ENCODE data around the gene NIPAL3. TPM values are rescaled to one million over a fixed set of nuclear protein-coding genes. Genes with fewer than 3 reads are reported as not detected.
A peak's percentile ranks its signal among the peaks of the same experiment; 100 is the strongest.

NIPAL3 gene
- total RNA-seq, 2 donors from 2014 or later: 32.9 to 41.7 TPM

- H3K4me3 Mint-ChIP-seq: no peak overlapping the region
- no peak overlapping the region for H3K27ac Mint-ChIP-seq
- H3K36me3 Mint-ChIP-seq (ENCODE audit: low read depth): peaks cover 16% of the 10 kb centered on the region
- DNase-seq (no peak), ATAC-seq (no peak)
- peaks cover 42% of the 10 kb centered on the region for H3K4me1 Mint-ChIP-seq
- H3K27me3 Mint-ChIP-seq: no peaks in the 10 kb centered on the region
- no peaks in the 10 kb centered on the region for H3K9me3 ChIP-seq (ENCODE audit: control insufficient read depth, low read length, poor library complexity, severe bottlenecking)
Measured at GRCh38 chr1:24418898-24419628, 3.5 kb downstream of the NIPAL3 start.

GRCh38 chr1:24420547-24420946 is 4.9 kb downstream of the NIPAL3 start:
- DNase-seq (no peak), ATAC-seq (no peak)
- H3K4me1 Mint-ChIP-seq: peaks cover 40% of the 10 kb centered on the region
- no peaks in the 10 kb centered on the region for H3K27me3 Mint-ChIP-seq
- H3K4me3 Mint-ChIP-seq: no peak overlapping the region
- H3K9me3 ChIP-seq (ENCODE audit: control insufficient read depth, low read length, poor library complexity, severe bottlenecking): no peaks in the 10 kb centered on the region
- H3K36me3 Mint-ChIP-seq (ENCODE audit: low read depth): peaks cover 16% of the 10 kb centered on the region
- H3K27ac Mint-ChIP-seq: peak overlapping the region; percentile 29

GRCh38 chr1:24421502-24421901 is 5.9 kb downstream of the NIPAL3 start:
- H3K4me3 Mint-ChIP-seq: no peak overlapping the region
- DNase-seq (no peak), ATAC-seq (no peak)
- no peak overlapping the region for H3K27ac Mint-ChIP-seq
- no peaks in the 10 kb centered on the region for H3K27me3 Mint-ChIP-seq
- peaks cover 36% of the 10 kb centered on the region for H3K4me1 Mint-ChIP-seq
- H3K9me3 ChIP-seq (ENCODE audit: control insufficient read depth, low read length, poor library complexity, severe bottlenecking): no peaks in the 10 kb centered on the region
- peaks cover 18% of the 10 kb centered on the region for H3K36me3 Mint-ChIP-seq (ENCODE audit: low read depth)

- Mint-ChIP-seq H3K4me3 (no peak overlapping the region), H3K27ac (peak overlapping the region; percentile 71)
- no peak for ATAC-seq
Measured at GRCh38 chr1:24424207-24424606, 8.6 kb downstream of the NIPAL3 start.

DNA sequence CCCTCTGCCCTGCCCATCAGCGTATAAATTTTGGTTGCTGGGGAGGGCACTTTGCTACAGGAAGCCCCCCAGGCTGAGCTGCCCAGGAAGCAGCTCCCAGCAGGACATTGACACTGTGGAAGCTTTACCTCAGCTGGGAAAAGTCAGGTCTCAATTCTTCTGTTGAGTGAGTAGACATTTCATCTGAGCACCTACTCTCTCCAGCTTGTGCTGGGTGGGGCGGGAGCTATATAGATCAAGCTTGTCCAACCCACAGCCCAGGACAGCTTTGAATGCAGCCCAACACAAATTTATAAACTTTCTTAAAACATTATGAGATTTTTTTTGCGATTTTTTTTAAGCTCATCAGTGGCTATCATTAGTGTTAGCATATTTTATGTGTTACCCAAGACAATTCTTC is 9.4 kb downstream of the NIPAL3 start:
- H3K4me1 Mint-ChIP-seq: peaks cover 31% of the 10 kb centered on the region
- peaks cover 14% of the 10 kb centered on the region for H3K36me3 Mint-ChIP-seq (ENCODE audit: low read depth)
- H3K27ac Mint-ChIP-seq: no peak overlapping the region
- H3K4me3 Mint-ChIP-seq: no peak overlapping the region
- DNase-seq: no peak
- no peak for ATAC-seq
- H3K9me3 ChIP-seq (ENCODE audit: control insufficient read depth, low read length, poor library complexity, severe bottlenecking): no peaks in the 10 kb centered on the region
- H3K27me3 Mint-ChIP-seq: no peaks in the 10 kb centered on the region

More at GRCh38 chr1:24424207-24424606, 8.6 kb downstream of the NIPAL3 start:
- H3K27me3 Mint-ChIP-seq: no peaks in the 10 kb centered on the region
- H3K4me1 Mint-ChIP-seq: peaks cover 31% of the 10 kb centered on the region
- peaks cover 15% of the 10 kb centered on the region for H3K36me3 Mint-ChIP-seq (ENCODE audit: low read depth)
- no peak for DNase-seq
- no peaks in the 10 kb centered on the region for H3K9me3 ChIP-seq (ENCODE audit: control insufficient read depth, low read length, poor library complexity, severe bottlenecking)

DNA sequence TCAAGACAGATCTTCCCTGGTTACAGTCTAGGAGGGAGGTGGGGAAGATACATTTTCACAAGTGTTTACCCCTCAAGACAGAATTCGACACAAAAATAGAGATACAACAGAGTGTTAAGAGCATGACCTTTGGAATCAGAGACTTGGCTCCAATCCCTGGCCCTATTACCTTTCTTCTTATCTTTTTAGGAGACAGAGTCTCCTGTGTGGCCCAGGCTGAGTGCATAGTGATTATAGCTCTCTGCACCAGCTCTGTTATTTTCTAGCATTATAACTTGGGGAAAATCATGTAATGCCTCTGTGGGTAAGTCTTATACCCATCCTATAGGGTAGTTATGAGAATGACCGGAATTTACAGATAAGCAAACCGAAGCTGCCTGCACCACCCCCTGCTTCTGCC is 9.8 kb downstream of the NIPAL3 start:
- Mint-ChIP-seq H3K36me3 (ENCODE audit: low read depth) (peaks cover 14% of the 10 kb centered on the region), H3K27me3 (no peaks in the 10 kb centered on the region), H3K27ac (no peak overlapping the region), H3K4me1 (peaks cover 31% of the 10 kb centered on the region), H3K4me3 (peak overlapping the region; percentile 25)
- no peaks in the 10 kb centered on the region for H3K9me3 ChIP-seq (ENCODE audit: control insufficient read depth, low read length, poor library complexity, severe bottlenecking)
- ATAC-seq: no peak
- DNase-seq: no peak

DNA sequence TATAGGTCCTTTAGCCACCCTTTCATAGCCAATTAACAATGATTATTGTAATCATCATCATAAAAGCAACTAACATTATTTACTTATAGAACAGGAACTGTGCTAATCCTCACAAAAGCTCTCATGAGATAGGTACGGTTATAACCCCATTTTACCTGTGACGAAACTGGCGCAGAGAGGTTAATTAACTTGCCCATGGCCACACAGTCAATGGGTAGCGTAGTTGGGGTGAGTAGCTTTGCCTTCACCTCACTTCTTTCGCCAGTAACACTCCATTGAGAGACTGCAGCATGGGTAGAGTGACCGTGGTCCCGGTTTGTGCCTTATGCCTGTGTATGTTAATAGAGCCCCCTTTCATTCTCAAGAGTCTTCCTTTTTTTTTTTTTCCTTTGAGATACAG is 10.3 kb downstream of the NIPAL3 start:
- no peak for ATAC-seq
- no peaks in the 10 kb centered on the region for H3K27me3 Mint-ChIP-seq
- peaks cover 31% of the 10 kb centered on the region for H3K4me1 Mint-ChIP-seq
- DNase-seq: no peak
- H3K36me3 Mint-ChIP-seq (ENCODE audit: low read depth): peaks cover 14% of the 10 kb centered on the region
- H3K27ac Mint-ChIP-seq: peak overlapping the region; percentile 83
- H3K4me3 Mint-ChIP-seq: peak overlapping the region; percentile 36
- H3K9me3 ChIP-seq (ENCODE audit: control insufficient read depth, low read length, poor library complexity, severe bottlenecking): no peaks in the 10 kb centered on the region

- Mint-ChIP-seq H3K27ac (peak overlapping the region; percentile 83), H3K27me3 (no peaks in the 10 kb centered on the region), H3K4me3 (no peak overlapping the region), H3K4me1 (peaks cover 36% of the 10 kb centered on the region), H3K36me3 (ENCODE audit: low read depth) (peaks cover 11% of the 10 kb centered on the region)
- ATAC-seq (no peak), DNase-seq (no peak)
- H3K9me3 ChIP-seq (ENCODE audit: control insufficient read depth, low read length, poor library complexity, severe bottlenecking): no peaks in the 10 kb centered on the region
Measured at GRCh38 chr1:24426744-24427544, 11.3 kb downstream of the NIPAL3 start.

DNA sequence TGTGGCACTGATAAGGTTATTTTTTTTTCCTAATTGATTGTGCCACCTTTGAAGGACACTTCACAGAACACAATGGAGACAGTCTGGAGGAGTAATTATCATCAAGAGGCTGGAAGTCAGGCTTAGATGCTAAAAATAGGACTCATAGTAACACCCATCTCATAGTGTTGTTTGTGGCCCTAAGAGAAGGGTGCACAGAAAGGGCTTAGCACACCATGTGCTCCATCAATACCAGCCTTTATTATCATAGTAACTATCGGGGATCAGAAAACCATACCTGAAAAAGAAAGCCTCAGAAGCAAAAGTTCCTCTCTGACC is 11.9 kb downstream of the NIPAL3 start:
- Mint-ChIP-seq H3K4me3 (no peak overlapping the region), H3K27me3 (no peaks in the 10 kb centered on the region), H3K36me3 (ENCODE audit: low read depth) (peaks cover 7% of the 10 kb centered on the region), H3K27ac (no peak overlapping the region), H3K4me1 (peaks cover 32% of the 10 kb centered on the region)
- no peak for DNase-seq
- no peak for ATAC-seq
- H3K9me3 ChIP-seq (ENCODE audit: control insufficient read depth, low read length, poor library complexity, severe bottlenecking): no peaks in the 10 kb centered on the region

DNA sequence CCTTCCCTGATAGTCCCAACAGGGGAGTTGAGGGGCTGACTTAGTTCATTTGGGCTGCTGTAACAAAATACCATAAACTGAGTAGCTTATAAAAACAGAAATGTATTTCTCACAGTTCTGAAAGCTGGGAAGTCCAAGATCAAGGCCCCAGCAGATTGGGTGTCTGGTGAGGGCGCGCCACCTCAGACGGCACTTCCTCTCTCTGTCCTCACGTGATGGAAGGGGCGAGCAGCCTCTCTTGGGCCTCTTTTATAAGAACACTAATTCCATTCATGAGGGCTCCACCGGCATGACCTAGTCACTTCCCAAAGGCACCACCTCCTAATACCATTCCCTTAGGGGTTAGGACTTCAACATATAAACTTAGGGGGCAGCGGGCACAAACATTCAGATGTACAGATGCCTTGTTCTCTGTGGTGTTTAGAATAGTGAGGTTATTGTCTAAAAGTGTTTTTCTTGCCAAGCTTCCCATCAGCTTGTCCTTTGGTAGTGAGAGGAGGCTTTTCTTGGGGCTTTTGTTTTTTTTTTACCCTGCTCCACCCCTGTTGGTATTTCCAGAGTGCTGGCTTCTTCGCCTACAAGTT is 20.3 kb downstream of the NIPAL3 start:
- ATAC-seq (no peak), DNase-seq (no peak)
- Mint-ChIP-seq H3K4me3 (no peak overlapping the region), H3K36me3 (ENCODE audit: low read depth) (peaks cover 5% of the 10 kb centered on the region), H3K27ac (peak overlapping the region; percentile 21), H3K27me3 (no peaks in the 10 kb centered on the region), H3K4me1 (peaks cover 29% of the 10 kb centered on the region)
- H3K9me3 ChIP-seq (ENCODE audit: control insufficient read depth, low read length, poor library complexity, severe bottlenecking): no peaks in the 10 kb centered on the region

DNA sequence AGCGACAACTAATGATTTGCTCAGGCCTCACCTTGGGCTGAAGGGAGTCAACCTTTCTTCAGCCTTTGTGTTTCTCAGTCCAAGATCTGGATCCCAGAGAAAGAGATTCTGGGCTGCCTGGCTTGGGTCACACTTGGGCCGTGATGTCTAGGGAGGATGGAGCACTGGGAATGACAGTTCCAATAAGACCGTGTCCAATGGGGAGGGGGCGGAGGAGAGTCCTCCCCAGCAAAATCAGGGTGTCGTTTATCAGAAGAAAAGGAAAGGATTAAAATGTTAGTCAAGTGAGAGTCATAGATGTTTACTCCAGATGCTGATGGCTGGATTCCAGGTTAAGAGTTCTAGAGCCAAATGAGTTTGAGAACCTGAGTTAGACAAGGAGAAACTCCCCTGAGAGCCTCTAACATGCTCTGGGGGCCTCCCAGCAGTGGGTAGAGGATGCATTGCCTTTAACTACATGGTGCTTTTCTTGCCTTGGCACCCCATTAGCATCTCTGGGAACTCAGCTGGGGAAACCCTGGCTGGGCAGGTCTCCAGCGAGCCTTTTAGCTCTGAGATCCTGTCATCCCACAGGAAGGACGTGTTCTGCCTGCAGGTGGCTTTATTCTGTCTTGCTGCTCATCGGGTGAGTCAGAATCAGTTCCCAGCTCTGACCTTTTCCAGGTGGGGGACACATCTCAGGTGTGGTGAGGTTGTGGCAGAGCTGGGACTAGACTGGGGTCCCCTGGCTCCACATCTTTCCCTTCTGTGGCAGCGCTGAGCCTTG is 22.2 kb downstream of the NIPAL3 start:
- ATAC-seq: no peak
- peaks cover 9% of the 10 kb centered on the region for H3K36me3 Mint-ChIP-seq (ENCODE audit: low read depth)
- H3K27ac Mint-ChIP-seq: peak overlapping the region; percentile 65
- no peak for DNase-seq
- peaks cover 29% of the 10 kb centered on the region for H3K4me1 Mint-ChIP-seq
- no peak overlapping the region for H3K4me3 Mint-ChIP-seq
- H3K9me3 ChIP-seq (ENCODE audit: control insufficient read depth, low read length, poor library complexity, severe bottlenecking): no peaks in the 10 kb centered on the region
- H3K27me3 Mint-ChIP-seq: no peaks in the 10 kb centered on the region

DNA sequence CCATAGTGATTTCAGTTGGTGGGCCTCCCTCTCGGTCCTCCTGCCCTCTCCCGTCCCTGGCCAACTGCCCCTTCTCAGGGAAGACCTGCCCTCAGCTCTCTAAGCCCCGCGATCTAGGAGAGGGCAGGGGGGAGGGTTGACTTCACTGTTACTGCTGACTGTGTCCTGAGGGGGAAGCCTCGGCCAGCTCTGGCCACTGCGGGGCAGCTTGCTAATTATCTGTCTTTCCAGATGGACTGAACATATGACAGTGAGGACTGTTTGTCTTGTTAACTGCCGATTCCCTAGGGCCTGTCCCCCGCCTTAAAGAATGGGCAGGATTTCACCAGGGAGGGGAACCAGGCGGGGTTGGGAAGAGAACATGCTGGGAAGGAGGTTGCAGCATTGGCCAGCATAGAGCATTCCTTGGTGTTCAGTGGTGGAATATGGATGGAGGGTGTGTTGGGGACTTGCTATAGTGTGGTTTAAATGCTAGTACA is 22.9 kb downstream of the NIPAL3 start:
- H3K4me1 Mint-ChIP-seq: peaks cover 27% of the 10 kb centered on the region
- no peak for DNase-seq
- no peak for ATAC-seq
- H3K36me3 Mint-ChIP-seq (ENCODE audit: low read depth): peaks cover 8% of the 10 kb centered on the region
- H3K4me3 Mint-ChIP-seq: no peak overlapping the region
- peak overlapping the region; percentile 60 for H3K27ac Mint-ChIP-seq
- H3K9me3 ChIP-seq (ENCODE audit: control insufficient read depth, low read length, poor library complexity, severe bottlenecking): no peaks in the 10 kb centered on the region
- H3K27me3 Mint-ChIP-seq: no peaks in the 10 kb centered on the region

GRCh38 chr1:24440436-24440835 is 24.8 kb downstream of the NIPAL3 start:
- Mint-ChIP-seq H3K27ac (peak overlapping the region; percentile 29), H3K36me3 (ENCODE audit: low read depth) (peaks cover 9% of the 10 kb centered on the region)
- ATAC-seq: no peak

More at GRCh38 chr1:24440436-24440835, 24.8 kb downstream of the NIPAL3 start:
- Mint-ChIP-seq H3K4me1 (peaks cover 20% of the 10 kb centered on the region), H3K4me3 (no peak overlapping the region), H3K27me3 (no peaks in the 10 kb centered on the region)
- no peak for DNase-seq
- H3K9me3 ChIP-seq (ENCODE audit: control insufficient read depth, low read length, poor library complexity, severe bottlenecking): no peaks in the 10 kb centered on the region

Data from T-helper 17 cell (primary cell).